Right ventricle myocardium inferior (tissue), 1 donor: ENCODE results near the gene TMEM123. TPM values are rescaled to one million over a fixed set of nuclear protein-coding genes. Genes with fewer than 3 reads are reported as not detected.

Experiments
- ATAC-seq: fragments of 200-7000 bp; cut with Tn5 transposase; one replicate; pipeline ENCODE4 v1.9.1; 2020; ENCODE audit warnings: mild to moderate bottlenecking, moderate library complexity
- DNase-seq: peaks from one replicate; pipeline ENCODE4 v3.0.0; 2021; ENCODE audit errors: missing footprints
- intact Hi-C: fragments of 100-400 bp; cut with DNase I; formaldehyde crosslinking; loops from one replicate; pipeline ENCODE4 v1.11.0; 2022
- long read RNA-seq: library from polyadenylated mRNA; unstranded; transcript quantifications from one replicate; pipeline ENCODE4 v2.0.0, GENCODE V29; 2021
- total RNA-seq: library from RNA; stranded (reverse); fragmentation: NEBNext Ultra II Directional; extraction: Animal tissue kit (Norgen Biotek cat#: 25700); gene quantifications from one replicate; pipeline ENCODE4 v1.2.1, GENCODE V29; 2021
- donor health status: DM: no; HTN: yes; CAD: no; lungs with severe emphysema.

Gene TMEM123, protein sequence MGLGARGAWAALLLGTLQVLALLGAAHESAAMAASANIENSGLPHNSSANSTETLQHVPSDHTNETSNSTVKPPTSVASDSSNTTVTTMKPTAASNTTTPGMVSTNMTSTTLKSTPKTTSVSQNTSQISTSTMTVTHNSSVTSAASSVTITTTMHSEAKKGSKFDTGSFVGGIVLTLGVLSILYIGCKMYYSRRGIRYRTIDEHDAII
- 80.0 TPM for total RNA-seq
- long read RNA-seq, transcript TMEM123-202 (5 exons, 3,579 nt), result major isoform, 50 of 52 reads
- long read RNA-seq, partial matches to known transcripts, result 1 of 52 reads
- long read RNA-seq, other reads (novel, unspliced or antisense), result 1 of 52 reads

DNA sequence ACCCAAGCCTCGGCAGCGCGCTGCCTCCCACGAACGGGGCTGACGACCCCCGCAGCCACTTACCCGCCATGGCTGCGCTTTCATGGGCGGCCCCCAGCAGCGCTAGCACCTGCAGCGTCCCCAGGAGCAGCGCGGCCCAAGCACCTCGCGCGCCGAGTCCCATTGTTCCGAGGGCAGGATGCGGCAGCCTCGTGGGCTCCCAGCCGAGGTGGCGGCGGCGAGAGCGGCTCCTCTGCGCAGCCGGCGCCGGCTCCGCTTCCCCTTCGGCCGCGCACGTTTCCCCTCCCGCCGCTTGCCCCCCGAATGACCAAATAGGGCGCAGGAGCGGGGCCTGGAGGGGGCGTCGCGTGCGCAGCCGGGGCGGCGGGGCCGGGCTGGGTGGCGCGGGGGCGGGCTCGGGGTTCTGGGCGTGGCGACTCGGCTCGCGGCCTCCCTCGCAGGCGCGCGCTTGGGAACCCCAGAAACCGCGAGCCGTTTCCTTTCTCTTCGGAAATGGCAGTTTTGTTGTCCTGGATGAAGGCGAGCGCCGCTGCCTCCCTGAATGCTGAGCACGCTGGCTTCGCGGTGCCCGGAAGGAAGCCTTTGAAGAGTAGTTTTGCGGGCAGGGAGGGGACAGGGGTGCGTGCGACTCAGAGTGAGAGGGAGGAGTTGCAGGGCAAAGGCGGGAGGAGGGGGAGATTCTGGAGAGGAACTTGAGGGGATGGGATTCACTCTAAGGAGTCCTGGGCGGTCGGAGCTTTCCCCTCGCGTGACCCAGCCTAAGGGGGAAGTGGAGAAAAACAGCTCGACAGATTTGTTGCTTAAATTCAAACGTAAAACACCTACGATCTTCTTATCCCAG, at the start of gene TMEM123:
TMEM123 (minus strand) TSS at position 305 of the 841 bp plus-strand sequence; CDS start at position 163, 142 bp downstream.
- peak; percentile 92 for DNase-seq
- intact Hi-C loops, result loop anchor here (1.0 to 5.0 kb wide), 2 partner anchors 70 to 105 kb away; partner anchors contain the start of gene BIRC2
- peak; percentile 92 for ATAC-seq

DNA sequence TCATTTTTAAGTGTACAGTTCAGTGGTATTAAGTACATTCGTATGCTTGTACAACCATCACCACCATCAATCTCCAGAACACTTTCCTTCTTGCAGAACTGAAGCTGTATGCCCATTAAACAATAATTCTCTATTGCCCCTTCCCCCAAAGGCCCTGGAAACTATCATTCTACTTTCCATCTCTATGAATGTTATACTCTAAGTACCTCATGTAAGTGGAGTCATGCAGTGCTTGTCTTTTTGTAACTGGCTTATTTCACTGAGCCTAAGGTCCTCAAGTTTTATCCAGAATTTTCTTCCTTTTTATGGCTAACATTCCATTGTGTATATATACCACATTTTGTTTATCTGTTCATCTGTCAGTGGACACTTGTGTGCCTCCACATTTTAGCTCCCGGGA, 48.3 kb upstream of the TMEM123 start:
- intact Hi-C loops, result no loop called here
- ATAC-seq (no peak), DNase-seq (no peak)

DNA sequence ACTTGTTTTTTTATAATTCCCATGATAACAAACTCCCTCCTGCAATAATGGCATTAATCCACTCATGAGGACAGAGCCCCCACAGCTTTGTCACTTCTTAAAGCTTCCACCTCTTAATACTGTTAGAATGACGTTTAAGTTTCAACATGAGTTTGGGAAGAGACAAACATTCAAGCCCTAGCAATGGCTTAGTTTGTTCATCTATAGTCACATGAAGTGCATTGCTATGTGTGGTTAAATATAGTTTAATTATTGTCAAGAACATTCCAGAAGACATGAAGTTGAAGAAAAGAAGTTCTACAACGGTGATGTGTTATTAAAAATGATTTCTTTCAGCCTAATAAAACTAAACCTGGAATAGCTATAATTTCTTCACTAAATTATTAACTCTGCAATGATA, 47.4 kb upstream of the TMEM123 start:
- DNase-seq (no peak), ATAC-seq (no peak)
- intact Hi-C loops, result loop anchor here (5.0 kb wide), 1 partner anchor 213 kb away; no protein-coding TSS in a partner anchor

DNA sequence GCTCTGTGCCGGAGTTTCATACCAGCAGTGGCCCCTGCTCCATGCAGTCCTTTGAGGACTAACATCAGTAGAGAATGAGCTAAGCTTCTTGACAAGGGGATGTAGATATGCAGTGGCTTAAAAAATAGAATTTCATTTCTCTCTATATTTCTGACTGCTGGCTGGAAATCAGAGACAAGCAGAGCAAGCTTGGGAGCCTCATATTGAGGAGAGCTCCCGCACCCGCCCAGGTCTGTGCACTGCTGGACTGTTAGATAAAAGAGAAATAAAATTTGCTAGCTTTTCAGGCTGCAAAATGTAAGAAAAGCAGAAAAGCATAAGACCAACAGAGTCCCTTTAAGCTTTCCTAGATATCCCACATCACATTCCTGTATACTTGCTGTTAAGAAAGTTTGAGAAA, 46.6 kb upstream of the TMEM123 start:
- ATAC-seq (no peak), DNase-seq (no peak)
- intact Hi-C loops, result loop anchor here (5.0 kb wide), 1 partner anchor 212 kb away; no protein-coding TSS in a partner anchor

DNA sequence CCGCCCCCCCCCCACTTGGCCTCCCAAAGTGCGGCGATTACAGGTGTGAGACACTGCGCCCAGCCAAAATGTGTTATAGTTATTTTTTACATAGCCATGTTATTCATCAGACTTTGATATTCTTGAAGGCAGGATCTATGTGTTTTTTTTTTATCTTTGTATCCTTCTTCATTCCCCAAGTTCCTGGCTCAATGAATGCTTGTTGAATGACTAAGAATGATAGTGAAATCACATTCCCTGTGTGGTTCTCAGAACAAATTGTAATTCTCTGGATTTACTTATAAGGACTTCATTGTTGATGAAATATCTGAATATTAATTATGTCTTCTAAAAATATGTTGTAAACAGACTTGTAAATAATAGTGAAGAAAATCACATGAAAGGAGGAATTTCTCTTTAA, 44.5 kb upstream of the TMEM123 start:
- DNase-seq (no peak), ATAC-seq (no peak)
- intact Hi-C loops, result loop anchor here (5.0 kb wide), 1 partner anchor 210 kb away; no protein-coding TSS in a partner anchor

DNA sequence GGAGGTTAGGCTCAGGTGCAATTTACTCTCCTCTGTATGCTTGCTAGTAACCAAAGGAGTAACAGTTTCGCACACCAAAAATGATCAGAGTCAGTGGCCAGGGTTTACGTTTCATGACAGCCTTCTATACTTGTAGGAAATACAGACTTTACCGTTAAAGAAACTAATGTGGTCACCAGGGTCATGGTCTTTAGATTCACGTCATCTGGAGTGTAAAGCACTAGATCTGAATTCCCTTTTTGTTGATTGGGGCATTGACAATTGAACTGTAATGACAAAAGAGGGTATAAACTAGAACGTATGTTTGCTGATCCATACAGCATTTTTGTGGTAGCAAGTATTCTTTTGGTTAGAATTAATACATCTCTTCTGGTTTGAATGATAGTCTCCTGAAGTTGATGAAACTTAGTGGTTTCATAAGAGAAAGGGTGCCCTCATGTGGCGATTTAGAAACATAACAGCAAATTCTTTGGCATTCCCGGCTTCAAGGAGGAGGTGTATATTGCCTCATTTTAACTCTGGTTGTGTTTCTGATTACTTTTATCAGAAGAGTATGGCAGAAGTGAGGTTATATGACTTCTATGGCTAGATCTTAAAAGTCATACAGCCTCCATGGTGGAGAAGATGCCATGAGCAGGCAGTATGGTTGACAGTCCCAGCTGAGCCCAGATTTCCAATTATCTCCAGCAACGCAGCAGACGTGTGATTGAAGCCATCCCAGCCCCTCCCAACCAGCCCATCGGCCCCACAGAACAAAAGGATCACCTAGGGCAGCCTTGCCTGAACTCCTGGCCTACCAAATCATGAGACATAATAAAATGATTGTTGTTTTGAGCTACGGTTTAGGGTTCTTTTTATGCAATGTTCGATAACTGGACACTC, 42.8 kb upstream of the TMEM123 start:
- DNase-seq (no peak), ATAC-seq (peak; percentile 64)
- intact Hi-C loops, result loop anchor here (1.0 to 5.0 kb wide), 3 partner anchors 105 to 208 kb away; no protein-coding TSS in a partner anchor

DNA sequence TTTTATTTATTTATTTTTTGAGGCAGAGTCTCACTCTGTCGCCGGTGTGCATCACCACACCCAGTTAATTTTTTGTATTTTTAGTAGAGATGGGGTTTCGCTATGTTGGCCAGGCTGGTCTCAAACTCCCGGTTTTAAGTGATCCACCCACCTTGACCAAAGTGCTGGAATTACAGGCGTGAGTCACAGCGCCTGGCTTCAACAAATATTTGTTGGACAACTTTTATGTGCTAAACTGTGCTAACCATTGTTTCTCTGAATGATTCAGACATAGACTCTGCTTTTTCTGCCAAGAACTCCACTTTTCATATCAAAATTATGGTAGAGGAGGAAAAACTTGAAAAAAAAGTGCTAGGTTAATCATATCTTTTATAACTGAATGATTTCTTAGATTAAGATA, 41.7 kb upstream of the TMEM123 start:
- ATAC-seq (no peak), DNase-seq (no peak)
- intact Hi-C loops, result no loop called here

DNA sequence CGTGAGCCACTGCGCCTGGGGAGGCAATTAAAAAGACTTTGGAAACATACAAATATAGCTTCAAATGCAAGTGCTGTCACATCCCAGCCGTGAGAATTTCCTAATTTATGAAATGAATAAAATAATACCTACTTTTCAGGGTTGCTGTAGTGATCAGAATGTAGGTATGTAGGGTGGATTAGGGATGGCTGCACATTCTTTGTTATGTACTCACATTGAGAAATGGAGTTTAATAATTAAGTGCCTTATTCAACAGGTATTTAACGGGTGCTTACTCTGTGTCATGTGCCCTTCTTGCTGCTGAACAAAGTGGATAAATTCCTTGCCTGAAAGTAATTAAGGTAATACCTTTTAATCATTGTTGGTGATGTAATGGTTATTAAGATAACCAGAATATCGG, 41.0 kb upstream of the TMEM123 start:
- intact Hi-C loops, result no loop called here
- DNase-seq, result no peak
- ATAC-seq, result no peak

DNA sequence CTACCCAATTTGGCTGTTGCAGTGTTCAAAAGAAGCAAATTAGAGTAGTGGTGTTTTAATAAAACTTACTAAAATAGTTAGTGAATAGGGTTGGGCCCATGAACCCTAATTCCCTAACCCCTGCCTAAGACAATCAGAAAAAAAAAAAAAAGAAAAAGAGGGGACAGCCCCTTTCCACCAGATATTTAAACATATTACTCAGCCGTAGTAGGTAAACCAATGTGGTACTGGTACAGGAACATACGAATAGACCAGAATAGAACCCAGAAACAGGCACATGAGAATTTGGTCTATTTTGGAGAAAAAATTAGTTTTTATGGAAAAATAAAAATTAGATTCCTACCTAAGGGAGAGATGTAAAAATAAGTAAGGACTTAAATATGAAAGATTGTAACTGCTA, 39.4 kb upstream of the TMEM123 start:
- ATAC-seq (no peak), DNase-seq (no peak)
- intact Hi-C loops, result no loop called here

DNA sequence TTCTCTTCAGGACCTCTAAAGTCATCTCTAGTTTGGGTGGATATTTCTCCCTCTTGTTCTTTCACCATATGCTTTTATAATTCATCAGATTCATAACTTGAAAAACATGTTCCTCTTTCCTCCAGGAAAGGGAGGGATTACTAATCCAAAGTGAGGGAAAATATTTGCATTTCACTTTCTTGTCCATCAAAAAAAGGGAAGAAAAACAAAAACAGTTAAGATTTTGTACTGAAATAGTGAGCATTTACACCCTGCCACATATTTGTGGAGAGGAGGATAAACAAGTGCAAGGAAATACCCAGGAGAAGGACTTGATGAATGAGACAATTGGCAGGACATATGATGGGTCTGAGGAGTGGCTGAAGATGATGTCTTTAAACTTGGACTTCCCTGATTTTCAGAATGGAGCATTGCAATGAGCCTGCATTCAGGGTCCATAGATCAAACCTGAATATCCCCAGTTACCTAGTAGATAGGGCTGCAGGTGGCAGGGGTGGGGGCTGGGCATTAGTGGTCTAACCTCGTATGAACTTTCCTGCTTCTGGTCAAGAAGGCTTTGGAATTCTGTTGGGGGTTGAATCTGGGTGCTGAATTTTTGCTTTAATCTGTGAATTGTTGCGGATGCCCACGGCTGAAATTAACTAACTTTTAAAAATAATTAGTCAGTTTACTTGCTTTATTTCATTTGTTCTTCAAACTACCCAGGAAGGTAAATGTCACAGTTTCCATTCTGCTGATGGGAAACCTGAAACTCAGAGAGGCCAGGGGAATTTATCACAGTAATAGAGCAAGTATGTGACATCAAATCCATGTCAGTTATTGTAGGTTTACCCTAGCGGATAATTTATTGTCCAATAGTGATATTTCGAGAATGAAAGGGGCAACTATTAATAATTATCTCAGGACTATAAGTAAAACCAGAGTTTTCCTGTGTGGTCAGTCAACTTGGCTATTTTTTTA, 36.9 kb upstream of the TMEM123 start:
- no peak for ATAC-seq
- intact Hi-C loops, result no loop called here
- no peak for DNase-seq

DNA sequence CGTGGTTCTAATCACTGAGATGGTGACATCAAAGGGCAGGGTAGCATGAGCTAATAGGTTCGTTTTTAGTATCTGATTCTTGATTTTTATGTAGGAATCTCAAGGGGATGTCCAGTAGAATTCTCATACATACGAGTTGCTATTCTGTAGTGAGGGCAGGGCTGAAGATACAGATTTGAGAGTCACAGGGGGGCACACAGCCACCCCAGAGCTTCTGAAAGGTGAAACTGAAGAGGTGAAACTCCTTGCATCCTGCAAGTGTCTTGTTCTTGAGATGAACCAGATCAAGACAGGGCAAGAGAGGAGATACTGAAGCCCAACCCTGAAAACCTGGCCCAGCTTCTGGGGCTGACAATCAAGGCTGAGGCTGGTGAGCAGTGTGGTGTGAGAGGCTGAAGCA, 35.6 kb upstream of the TMEM123 start:
- no peak for ATAC-seq
- no peak for DNase-seq
- intact Hi-C loops, result no loop called here

DNA sequence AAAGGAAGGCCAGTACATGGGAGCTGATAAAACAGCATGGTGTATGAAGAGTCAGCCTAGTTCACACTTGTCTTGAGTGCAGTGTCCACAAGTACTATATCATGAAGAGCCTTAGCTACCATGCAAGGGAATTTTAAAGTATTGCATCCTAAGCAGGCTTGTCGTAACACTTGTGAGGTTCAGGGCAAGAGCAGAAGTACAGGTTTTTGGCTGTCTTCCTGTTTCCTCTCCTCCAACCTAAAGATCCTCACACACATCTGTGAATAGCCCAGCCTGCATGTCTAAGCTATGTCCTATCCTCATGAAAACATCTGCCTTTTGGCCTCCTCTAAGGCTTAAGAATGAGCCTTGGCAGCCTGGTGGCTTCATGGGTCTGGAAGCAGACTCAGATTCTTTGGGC, 34.6 kb upstream of the TMEM123 start:
- DNase-seq, result no peak
- no peak for ATAC-seq
- intact Hi-C loops, result no loop called here

DNA sequence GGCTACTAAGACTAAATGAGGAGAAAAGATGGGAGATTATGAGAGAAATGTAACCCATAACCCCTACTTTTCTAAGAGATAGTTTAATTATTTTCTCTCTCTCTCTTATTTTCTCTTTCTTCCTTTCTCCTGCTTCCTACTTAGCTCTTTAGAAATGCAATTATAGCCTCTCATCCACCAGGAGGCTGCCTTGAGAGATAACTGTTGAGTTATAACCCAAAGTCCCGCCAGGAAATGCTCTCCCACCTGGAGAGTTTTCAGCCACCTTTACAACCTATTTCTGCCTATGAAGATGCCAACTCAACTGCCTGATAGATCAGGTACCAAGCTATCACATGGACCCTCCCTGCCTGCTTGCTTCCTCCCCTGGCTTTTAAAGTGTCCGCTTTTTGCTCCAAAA, 34.0 kb upstream of the TMEM123 start:
- intact Hi-C loops, result no loop called here

DNA sequence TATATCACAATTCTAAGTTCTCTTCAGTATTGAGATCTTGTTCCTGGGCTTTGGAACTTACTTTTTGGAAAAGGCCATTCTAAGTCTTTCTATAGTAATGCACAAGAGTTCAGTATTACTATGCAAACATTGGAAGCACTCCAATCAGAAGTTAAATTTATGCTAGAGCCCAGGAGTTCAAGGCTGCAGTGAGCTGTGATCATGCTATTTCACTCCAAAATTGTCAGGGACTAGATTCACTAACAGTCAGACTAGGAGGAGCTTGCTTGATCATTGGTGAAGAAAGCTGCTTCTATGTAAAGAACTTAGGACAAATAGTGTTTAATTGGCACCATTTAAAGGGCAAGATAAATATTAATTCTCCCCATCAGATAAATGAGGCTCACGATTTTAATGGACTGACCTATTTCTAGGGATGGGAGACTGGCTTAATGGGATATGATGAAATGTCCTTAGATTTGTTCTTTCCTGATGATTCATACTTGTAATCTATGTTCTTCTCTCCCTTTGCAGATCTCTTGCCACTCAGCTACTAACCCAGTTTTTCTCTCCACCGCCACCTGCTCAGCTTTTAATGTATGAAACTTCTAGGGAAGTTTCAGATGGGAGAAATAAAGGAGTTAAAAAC, 32.6 kb upstream of the TMEM123 start:
- intact Hi-C loops, result no loop called here

More for the DNA sequence above, 34.0 kb upstream of the TMEM123 start:
- no peak for ATAC-seq
- no peak for DNase-seq

DNA sequence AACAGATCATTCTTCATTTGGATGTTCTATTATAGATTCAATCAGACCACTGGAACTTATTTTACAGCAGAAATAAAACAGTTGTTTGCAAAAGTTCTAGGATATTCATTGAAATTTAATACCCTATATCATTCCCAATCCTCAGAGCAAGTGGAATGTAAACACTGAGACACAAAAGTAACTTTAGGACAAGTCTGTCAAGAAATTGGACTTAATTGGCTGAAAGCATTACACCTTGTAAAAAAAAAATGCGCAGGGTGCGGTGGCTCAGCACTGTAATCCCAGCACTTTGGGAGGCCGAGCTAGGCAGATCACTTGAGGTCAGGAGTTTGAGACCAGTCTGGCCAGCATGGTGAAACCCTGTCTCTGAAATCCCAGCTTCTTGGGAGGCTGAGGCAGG, 29.9 kb upstream of the TMEM123 start:
- intact Hi-C loops, result no loop called here
- ATAC-seq, result no peak

More for the DNA sequence above, 32.6 kb upstream of the TMEM123 start:
- ATAC-seq (no peak), DNase-seq (no peak)

DNA sequence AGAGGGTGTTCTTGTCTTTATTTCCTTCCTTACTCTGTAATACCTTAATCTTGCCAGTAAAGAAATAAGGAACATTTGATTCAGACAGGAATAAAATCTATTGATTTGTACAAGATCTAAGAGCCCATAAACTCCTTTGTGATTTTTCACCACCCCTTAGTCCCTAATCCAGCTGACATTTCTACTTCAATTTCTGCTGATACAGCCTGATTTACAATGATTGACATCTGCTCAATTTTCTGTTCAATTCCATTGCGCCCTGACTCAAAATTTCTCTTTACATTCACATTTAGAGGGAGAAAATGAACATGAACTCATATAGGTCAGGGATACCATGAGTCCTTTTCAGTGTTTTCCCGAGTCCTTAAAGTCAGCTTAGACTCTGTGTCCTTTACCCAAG, 27.2 kb upstream of the TMEM123 start:
- ATAC-seq, result no peak
- no peak for DNase-seq
- intact Hi-C loops, result no loop called here

More for the DNA sequence above, 29.9 kb upstream of the TMEM123 start:
- DNase-seq, result no peak

DNA sequence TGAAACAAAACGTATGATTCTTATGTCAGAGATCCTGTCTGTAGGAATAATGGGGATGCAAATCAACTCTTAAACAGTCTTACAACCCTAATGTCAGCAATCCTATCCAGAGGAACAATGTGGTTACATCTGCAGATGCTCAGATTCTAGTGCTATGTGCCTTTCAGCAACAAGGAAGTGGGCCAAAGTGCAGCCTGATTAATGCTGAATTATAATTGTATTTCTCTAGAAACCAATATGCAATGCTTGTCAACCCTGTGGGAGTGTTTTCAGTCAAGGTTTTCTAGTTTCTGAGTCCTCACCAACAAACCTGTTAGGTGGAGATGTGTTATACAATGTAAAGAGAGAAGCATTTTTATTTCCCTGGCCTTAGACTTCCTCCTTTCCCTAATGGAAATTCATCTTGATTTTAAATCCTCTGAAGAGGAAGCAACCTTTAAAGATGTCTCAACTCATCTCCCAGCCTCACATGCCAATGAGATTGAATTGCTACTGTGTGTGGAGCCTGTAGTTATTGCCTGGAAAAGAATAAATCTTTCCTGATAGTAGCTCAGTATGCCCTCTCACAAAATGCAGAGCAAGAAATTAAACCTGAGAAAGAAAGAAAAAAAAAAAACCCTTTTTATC, 26.2 kb upstream of the TMEM123 start:
- ATAC-seq (no peak), DNase-seq (no peak)
- intact Hi-C loops, result no loop called here
